ENCODE results near the gene HRK. TPM values are rescaled to one million over a fixed set of nuclear protein-coding genes. Genes with fewer than 3 reads are reported as not detected.

Gene HRK
- total and polyA plus RNA-seq, 2 of the 8 experiments (the other 6 are each of a cell fraction or from before 2014, with no cell fraction given), result 1.6 to 2.7 TPM

DNA sequence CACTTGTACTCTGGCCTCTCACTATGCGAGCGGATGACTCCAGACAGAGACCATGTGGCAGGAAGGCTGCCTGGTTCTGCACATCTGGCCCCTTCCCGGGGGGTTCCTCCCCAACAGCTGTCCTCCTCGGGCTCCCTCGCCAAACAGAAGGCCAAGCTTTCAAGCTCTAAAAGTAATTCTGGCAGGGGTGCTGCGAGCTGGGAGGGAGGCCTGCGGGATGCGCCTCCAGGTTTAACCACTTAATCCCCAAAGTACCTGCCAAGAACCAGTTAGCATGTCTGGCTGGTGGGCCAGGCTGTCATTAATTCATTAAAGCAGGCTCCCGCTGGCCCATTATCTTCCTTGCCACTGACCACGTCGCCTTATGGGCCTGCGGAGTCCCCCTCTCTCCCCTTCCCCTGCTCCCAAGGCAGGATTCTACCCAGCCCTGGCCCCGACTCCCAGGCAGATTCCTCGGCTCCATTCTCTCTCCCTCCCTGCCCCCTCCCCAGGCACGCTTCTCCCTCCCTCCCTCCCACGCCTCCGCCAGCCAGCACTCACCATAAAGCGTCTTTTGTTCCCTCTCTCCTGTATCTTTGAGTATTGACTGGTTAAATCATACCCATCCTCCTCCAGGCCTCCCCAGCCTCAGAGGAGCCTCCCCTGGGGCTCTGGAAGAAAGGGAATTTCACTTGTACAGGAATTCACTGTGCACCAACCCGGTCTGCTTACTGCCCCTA, 4.9 kb downstream of the HRK start (continued):
- TF ChIP-seq RNF2 (IDR thresholded peaks at IDR 0.05; ENCODE audit: borderline replicate concordance, low read depth, low read length, missing control alignments, poor library complexity, severe bottlenecking), result no peak
- TF ChIP-seq TAF7 (optimal IDR thresholded peaks at IDR 0.05; ENCODE audit: borderline replicate concordance, low read depth, low read length), result no peak
- no peak for TF ChIP-seq BCL11A (IDR thresholded peaks at IDR 0.05; ENCODE audit: low read depth in 2 of 2, low read length in 2 of 2)
- no peak for TF ChIP-seq POLR2A (IDR thresholded peaks at IDR 0.05; ENCODE audit: control extremely low read depth in 1 of 2, low read depth in 2 of 2, low read length in 2 of 2)
- TF ChIP-seq, protein P1, sequence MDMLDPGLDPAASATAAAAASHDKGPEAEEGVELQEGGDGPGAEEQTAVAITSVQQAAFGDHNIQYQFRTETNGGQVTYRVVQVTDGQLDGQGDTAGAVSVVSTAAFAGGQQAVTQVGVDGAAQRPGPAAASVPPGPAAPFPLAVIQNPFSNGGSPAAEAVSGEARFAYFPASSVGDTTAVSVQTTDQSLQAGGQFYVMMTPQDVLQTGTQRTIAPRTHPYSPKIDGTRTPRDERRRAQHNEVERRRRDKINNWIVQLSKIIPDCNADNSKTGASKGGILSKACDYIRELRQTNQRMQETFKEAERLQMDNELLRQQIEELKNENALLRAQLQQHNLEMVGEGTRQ (IDR thresholded peaks at IDR 0.05; ENCODE audit: low read length), result no peak
- TF ChIP-seq POU5F1 (IDR thresholded peaks at IDR 0.05; ENCODE audit: low read depth, low read length), result no peak
